HG03571 (cell line): ENCODE results near the gene COL7A1.

ENCODE experiments used
- ATAC-seq: cut with Tn5 transposase; IDR thresholded peaks from one replicate; pipeline ENCODE4 v1.9.1; 2021; ENCODE audit not compliant: unreplicated experiment

COL7A1 gene

GRCh38 chr3:48592519-48593087, 2.5 kb downstream of the COL7A1 start:
- no peak for ATAC-seq

GRCh38 chr3:48591886-48592518, 3.1 kb downstream of the COL7A1 start:
- no peak for ATAC-seq

- no peak for ATAC-seq
Observed at GRCh38 chr3:48591436-48591835, 3.7 kb downstream of the COL7A1 start.

- ATAC-seq, result no peak
Observed at GRCh38 chr3:48588230-48588629, 6.9 kb downstream of the COL7A1 start.

GRCh38 chr3:48587686-48588085, 7.4 kb downstream of the COL7A1 start:
- ATAC-seq, result no peak

GRCh38 chr3:48585411-48585810, 9.7 kb downstream of the COL7A1 start:
- no peak for ATAC-seq

GRCh38 chr3:48584836-48585235, 10.3 kb downstream of the COL7A1 start:
- no peak for ATAC-seq

- ATAC-seq, result no peak
Observed at GRCh38 chr3:48581621-48582481, 13.3 kb downstream of the COL7A1 start.

- no peak for ATAC-seq
Observed at GRCh38 chr3:48576647-48577046, 18.5 kb downstream of the COL7A1 start.

GRCh38 chr3:48575366-48575765, 19.8 kb downstream of the COL7A1 start:
- ATAC-seq, result no peak

- no peak for ATAC-seq
Observed at GRCh38 chr3:48573973-48574585, 21.1 kb downstream of the COL7A1 start.

- ATAC-seq, result no peak
Observed at GRCh38 chr3:48572517-48572916, 22.6 kb downstream of the COL7A1 start.

GRCh38 chr3:48571938-48572337, 23.2 kb downstream of the COL7A1 start:
- ATAC-seq, result no peak

GRCh38 chr3:48569808-48570450, 25.2 kb downstream of the COL7A1 start:
- ATAC-seq, result no peak

- ATAC-seq, result no peak
Observed at GRCh38 chr3:48569400-48569799, 25.7 kb downstream of the COL7A1 start.

GRCh38 chr3:48568476-48568875, 26.7 kb downstream of the COL7A1 start:
- no peak for ATAC-seq

GRCh38 chr3:48567500-48567899, 27.6 kb downstream of the COL7A1 start:
- no peak for ATAC-seq

- ATAC-seq, result no peak
Observed at GRCh38 chr3:48567090-48567489, 28.0 kb downstream of the COL7A1 start.

- no peak for ATAC-seq
Observed at GRCh38 chr3:48566401-48566760, 28.7 kb downstream of the COL7A1 start.

GRCh38 chr3:48565591-48566400, 29.3 kb downstream of the COL7A1 start:
- no peak for ATAC-seq
